ENCODE data around the gene CEP131. TPM values are rescaled to one million over a fixed set of nuclear protein-coding genes. Genes with fewer than 3 reads are reported as not detected.
"Not testable (repeated sequence)": the region's sequence is repeated elsewhere in the genome, so short reads cannot be mapped to it uniquely, and the experiment has no call there.

CEP131 gene
- total RNA-seq, 1 experiment from 2014 or later, result 16.4 TPM

DNA sequence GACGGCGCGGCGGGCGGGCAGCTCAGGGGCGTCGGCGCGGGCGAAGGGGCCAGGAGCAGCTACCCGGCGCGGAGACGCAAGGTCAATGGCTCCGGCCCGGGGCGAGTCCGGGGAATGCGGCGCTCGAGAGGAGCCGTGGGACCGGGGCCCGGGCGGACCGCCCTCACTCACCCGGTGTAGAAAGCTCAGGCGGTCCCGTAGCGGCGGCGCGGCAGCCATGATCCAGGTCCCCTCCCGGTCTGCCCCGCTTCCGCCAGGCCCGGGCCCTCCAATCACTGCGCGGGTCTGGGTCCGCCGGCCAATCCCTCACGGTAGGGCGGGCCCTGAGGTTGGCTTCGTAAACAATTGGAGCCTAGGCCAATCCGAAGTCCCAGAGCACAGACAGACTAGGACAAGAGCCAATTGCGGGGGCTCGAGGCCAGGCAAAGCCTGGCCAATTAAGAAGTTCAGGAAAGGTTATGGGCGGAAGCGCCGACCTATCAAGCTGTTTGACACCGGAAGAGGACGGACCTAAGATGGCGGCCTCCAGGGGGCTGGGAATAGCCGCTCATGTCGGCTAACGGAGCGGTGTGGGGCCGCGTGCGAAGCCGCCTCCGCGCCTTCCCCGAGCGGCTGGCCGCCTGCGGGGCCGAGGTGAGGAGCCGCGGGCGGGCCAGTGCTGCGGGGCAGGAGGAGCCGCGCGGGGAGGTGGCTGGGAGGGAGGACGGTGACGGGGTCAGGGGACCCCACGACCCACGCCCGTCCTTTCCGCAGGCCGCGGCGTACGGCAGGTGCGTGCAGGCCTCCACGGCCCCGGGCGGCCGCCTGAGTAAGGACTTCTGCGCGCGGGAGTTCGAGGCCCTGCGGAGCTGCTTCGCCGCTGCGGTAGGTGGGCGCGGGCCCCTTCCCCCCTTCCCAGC, 16.3 kb upstream of the CEP131 start, which contains the start of the genes NDUFAF8 and TEPSIN:
TSS of gene NDUFAF8 (plus strand) at position 504 of the 899 bp plus-strand sequence. CDS start at position 550, 46 bp downstream.
TSS of gene TEPSIN (minus strand) at position 241 of the 899 bp plus-strand sequence. CDS start at position 219, 22 bp downstream.
- DNase-seq (ENCODE audit: low read depth), result peak; percentile 99

DNA sequence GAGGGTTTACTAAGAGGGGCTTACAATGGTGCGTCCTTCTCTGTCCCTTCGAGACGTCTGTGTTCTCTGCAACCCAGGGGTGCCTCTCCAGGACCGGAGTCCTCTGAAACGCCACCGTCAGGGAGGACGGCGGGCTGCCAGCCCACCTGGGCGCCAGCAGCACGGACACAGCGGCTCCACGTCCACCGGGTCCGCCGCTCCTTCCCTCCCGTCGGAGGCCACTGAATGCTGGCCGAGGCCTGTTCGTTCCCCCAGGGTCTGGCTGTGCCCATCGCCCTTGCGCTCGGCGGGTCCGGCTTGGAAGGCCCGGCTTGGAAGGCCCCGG, 15.7 kb upstream of the CEP131 start:
- no peak for DNase-seq (ENCODE audit: low read depth)

DNA sequence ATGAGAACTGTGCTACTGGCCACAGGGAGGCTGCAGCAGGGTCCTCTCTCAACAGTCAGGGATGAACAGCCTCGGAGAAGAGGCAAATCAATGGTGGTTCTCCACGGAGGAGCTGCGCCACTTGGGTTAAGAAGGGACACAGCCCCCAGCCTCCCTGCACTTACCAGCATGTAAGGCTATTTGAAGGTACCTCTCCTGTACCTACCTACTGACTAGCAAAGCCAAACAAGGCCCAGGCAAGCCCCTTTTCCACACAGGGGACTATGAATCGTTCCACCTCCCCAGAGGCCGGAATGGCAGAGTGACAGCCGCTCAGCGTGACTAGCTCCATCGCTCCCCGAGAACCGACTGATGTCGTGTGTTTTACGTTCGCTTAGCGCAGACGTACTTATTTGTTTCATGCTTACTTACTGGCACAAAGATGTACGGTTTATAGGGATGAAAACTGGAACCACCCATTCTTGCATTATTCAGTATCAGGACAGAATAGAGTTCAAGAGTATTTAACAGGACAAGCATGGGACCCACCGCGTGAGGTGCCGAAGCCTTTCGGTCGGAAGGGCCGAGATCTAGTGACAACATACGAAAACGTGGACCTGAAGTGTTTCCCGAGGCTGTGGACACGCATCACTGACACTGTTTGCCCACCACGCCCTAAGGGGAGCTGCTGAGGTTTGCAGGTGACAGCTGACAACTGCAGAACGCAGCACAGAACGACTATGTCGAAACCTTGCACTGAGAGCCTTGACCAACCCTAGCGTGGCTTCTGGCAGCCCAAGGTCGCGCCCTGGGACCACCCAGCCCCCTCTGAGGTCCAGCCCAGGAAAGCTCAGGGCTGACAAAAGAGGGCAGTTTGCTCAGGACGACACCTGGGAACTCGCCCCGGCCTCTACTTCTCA, 15.1 kb upstream of the CEP131 start:
- DNase-seq (ENCODE audit: low read depth), result no peak

DNA sequence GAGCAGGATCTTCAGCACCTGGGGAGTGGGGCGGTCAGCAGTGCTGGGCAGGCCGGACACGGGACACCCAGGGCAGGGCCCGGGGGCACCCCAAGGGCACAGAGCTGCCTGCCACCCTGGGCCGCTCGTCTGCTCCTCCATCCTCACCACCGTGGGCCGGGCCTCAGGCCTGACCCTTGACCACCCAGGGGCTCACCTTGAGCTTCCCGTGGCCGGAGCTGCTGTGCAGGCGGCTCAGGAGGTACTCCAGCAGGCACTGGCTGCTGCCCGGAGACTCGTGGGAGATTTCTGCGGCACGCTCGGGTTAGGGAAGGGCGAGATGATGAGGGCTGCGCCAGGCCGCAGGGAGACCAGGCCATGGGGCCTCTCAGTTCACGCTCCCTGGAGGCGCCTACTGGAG, 14.0 kb upstream of the CEP131 start:
- no peak for DNase-seq (ENCODE audit: low read depth)

DNA sequence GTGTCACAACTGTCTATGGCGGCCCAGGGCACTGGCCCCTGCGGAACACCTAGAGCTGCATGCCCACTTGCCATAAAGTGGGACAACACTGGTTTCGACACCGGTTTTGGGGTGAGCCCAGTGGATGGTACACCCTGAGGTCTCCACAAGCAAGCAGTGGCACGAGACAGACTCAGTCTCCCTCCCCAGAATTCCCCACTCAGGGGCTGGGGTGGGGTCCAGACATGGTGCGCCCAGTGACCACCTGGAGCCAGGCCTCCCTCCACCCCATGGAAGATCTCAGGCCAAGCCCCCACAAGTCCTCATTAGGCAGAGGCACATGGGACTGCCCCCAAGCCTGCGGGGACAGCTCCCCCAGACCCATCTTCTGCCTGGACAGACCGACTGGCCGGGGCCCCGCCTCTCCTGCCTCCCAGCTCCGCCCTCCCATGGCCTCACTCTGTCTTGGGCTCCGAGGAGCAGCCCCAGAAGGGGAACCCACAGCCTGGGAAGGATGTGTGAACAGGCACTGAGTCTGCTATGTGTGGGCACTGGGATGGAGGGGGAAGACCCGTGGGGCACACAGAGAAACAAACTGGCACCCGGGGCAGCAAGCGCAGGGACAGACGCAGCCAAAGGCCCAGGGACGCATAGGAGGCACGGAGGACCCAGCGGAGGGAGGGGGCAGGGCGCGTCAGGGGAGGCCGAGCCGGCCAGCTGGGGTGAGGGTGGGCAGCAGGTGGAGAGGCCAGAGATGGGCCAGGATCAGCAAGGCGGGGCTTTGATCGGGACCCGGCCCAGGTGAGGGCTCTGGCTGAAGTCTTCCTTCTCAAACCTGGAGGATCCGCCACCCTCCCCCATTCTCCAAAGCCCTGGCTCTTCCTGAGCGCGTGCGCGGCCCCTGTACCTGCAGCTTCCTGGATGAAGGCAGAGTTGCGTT, 13.3 kb upstream of the CEP131 start:
- no peak for DNase-seq (ENCODE audit: low read depth)

DNA sequence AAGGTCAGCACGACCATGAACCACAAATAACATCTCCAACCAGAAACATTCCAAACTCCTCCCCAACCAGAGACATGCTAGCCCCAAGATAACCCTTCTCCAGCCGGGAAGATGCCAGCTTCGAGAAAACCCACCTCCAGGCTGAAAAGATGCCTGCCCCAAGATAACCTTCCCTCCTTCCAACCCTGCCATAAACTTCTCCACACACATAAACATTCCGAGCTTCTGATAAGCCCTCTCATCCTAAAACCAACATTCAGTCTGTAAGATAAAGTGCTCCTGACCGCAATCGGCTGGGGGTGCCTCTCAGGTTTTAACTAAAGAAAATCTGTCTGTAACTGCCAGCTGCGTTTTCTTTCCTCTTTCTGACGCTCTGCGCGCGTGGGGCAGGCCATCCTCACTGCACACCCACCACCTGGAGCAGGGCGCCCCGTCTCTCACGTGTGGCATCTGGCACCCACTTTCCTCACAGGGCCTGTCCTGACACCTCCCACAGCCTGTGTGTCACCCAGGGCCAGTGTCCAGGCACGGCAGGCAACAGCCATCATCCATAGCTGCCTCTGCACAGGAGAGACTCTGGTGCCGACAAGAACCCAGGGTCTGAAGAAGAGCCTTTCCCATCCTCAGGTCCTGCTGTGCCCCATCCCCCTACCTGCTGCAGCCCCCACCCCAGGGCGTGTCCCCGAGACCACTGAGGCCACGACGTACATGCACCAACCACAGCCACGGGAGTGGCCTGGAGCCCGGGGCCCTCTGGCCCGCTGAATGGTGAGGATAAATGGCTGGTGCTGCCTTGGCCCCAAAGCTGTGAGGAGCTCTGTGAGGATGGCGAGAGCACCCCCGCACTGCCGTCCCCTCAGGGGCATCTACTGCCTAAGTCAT, 12.4 kb upstream of the CEP131 start:
- DNase-seq (ENCODE audit: low read depth), result no peak

DNA sequence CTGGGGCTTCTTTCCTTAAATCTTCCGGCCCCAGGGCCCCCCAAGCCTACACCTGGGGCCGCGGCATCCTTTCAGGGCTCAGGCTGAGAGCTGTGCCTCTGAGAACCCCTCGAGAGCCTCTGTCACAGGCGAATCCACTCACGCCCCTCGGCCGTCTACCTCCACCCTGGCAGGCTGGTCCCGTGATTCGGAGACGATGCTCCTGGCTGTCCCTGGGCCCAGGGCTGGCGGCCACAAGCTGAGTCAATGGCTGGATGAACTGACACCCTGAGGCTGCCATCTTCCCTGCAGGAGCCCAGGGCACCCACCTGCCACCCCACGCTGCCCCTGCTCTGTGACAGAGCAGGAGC, 11.7 kb upstream of the CEP131 start:
- no peak for DNase-seq (ENCODE audit: low read depth)

DNA sequence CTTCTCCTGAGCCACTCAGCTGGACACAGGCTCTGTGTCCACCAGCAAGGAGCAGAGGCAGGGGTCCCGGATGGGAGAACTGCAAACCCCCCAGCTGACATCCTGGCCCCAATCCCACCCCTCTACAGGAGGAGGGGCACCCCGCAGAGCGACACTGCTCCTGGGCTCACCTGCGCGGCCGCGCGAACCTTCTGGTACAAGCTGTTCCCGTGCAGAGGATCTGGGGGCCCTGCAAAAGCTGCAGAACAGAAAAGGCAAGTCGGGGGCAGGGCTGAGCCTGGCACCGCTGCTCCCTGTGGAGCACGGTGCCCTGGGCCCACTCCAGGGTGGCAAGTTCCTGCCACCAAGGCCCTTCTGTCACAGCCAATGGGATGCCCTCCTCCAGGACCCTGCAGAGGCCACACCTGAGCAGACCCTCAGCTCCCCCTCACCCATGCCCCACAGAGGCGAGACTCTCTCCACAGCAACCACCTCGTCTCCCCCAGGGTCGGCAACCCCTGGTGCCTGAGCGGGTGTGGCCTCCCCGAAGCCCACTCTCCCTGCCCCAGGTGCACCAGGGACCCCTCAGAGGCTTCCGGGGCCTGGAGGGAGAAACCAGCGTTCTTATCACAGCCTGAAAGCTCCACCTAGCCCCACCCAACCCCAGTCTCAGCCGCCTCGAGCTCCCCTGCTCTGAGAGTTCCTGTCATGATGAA, 11.2 kb upstream of the CEP131 start:
- no peak for DNase-seq (ENCODE audit: low read depth)

DNA sequence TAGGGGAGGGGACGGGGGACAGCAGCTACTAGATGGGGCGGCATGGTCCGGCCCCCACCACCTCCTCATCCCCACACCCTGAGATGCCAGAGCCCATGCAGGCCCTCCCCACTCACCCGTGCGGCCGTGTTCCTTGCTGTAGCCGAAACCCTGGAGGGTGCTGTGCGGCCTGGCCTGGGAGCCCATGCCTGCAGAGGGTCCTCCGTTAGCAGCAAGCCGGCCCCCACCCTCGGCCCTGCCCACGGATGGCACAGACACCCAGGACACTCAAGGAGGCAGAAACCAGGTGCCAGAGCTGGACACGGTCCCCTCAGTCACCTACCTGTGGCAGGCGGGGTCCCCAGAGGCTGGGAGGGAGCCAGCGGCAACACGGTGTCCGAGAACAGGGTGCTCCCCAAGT, 10.6 kb upstream of the CEP131 start:
- no peak for DNase-seq (ENCODE audit: low read depth)

DNA sequence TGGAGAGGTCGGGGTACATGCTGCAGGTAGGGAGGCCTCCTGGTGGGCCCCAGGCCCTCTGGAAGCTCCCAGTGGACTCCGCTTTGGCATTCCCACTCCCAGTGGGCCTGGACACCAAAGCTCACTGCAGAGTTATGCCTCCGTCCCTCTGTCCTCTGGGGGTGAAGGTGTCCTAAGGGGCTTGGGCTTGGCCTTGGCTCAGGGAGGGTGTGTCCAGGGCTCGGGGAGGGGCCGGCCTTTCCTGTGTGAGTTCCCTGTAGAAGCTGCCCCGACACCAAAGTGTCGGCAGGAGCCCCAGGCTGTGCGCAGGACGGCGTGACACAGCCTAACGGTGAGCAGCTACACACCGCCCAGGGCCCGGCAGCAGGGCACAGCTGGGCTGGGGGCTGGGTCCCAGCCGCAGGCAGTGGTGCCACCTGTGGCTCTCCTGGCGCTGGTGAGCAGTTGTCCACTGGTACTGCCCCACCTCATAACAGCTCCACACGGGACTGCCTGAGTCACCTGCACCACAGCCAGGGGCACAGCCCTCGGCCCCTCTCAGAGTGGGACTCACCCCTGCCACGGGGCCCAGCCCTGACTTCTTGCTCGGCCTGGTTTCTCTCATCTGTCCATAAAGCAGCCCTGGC, 10.0 kb upstream of the CEP131 start:
- no peak for DNase-seq (ENCODE audit: low read depth)

DNA sequence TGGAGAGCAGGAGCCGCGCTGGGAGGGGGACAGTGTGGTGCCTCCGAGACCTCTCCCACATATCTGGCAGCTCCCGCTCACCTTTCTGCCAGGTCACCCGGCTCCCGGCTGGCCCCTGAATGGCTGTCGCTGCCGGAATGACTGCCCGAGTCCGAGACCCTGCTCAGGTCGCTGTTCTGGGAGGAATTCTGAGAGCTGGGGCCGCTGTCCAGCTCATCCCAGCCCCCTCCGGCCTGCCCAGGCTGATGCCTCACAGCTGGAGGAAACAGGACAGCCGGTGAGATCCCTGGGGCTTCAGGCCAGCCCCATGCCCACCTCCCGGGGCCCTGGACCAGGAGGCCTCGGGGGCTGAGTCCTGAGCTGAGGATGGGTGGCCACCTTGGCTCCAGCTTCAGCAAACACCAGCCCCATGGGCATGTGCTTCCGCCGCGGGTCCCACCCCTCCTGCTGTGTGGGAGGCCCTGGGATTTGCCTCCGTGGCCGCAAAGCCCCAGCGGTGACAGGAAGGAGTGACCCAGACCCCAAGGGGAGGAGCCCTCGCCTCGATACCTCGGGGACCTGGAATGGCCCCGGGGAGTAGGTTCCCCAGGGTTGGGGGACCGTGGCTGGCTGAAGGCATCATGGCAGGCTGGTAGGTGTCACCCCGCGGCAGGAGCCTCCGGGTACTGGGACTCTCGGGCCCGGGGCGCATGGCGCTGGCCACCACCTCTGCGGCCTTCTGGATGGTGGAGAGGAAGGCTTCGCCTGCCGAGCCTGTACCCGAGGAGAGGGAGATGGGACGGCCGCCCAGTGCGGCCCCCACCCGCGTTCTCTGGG, 9.2 kb upstream of the CEP131 start:
- no peak for DNase-seq (ENCODE audit: low read depth)

DNA sequence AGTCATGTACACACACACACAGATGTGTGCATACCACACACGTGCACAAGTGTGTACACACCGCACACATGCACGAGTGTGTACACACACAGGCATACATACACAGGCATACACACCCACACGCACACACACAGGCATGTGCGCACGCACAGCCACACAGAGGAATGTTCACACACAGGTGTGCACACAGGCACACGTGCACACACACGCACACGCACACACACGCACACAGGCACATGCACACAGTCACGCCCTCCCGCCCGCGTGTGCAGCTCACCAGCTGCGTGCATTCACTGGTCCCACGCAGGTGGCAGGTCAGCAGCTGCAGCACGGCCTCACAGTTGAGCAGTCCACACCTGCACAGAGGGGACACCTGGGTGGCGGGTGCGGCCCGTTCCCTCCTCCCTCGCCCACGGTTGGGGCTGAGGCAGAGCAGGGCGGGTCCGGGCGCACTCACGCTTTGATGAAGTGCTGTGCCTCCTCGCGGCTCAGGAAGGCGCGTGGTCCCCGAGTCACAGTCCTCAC, 8.4 kb upstream of the CEP131 start:
- no peak for DNase-seq (ENCODE audit: low read depth)

DNA sequence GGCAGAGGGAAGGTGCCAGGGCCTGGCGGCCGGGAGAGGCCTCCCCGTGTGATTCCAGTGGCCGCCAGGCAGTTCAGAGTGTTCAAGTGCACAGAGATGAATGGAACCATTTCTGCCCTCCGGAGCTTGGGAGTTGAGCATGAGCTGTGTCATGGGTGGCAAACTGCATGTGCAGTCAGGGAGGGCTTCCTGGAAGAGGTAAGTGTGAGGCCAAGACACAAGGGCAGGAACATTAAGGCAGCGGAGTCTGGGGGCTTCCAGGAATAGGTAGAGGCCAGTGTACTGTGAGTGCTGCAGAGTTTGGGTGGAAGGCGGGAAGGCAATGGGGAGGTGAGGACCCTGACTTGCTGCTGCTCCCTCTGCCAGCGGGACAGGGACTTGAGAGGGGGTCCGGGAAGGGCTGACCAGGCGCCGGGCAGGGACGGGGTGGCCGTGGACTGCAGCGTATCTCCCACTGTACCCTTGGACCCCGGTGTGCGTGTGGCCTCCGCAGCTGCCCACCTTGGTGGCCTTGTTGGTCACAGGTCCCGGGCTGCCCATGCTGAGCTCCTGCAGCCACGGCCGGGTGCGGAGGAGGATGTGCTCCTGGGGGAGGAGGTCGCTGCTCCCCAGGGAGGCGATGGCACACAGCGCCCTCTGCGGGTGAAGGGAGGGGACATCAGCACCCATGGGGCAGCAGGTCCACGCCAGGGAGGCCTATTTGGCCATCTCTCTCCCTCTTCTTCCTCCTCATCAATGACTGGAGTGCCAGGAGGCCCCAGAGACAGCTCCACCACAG, 7.5 kb upstream of the CEP131 start:
- no peak for DNase-seq (ENCODE audit: low read depth)

DNA sequence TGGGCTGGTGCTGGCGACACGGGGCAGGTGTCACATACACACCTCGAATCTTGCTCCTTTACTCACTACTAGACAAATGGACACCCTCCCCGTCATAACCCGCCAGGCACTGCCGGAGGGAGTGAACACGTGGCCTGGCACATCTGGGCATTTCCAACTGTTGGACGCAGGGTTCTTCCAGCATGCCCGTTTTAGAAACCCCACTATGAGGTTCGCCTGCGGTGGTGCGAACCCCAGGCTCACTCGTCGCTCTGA, 6.8 kb upstream of the CEP131 start:
- no peak for DNase-seq (ENCODE audit: low read depth)

DNA sequence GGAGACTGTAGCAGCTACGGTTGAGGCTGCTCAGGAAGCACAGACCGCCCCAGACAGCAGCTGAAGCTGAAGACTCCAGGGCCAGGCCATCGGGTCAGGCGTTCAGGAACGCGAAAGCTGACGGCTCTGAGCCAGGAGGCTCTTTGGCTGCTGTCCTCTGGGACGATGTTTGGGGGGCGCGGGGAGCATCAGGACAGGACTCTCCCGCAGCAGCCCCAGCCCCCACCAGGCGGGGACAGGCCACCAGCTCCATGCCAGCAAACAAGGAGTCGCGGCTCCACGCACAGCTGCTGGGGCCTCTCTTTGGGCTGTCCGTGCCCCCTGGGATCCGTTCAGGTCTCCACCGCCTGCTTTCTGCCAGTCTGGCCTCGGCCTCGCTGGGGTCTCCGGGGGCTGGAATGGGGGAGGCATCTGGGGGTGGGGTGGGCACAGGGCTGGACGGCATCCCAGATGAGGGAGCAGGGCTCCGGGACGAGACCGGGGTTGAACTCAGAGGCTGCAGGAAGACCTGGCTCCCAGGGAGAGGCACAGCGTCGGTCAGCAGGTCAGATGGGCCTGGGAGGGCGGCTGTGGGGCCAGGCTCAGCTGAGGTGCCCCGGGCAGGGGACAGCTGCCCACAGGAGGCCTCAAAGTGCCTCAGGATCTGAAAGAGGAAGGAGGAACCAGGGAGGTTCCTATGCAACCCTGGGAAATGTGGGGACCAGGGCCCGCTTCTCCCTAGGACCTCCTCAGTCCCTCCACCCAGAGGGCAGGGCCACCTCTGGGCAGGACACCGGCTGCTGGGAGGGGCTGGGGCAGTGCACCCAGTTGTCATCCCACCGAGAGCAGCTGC, 6.3 kb upstream of the CEP131 start:
- no peak for DNase-seq (ENCODE audit: low read depth)

DNA sequence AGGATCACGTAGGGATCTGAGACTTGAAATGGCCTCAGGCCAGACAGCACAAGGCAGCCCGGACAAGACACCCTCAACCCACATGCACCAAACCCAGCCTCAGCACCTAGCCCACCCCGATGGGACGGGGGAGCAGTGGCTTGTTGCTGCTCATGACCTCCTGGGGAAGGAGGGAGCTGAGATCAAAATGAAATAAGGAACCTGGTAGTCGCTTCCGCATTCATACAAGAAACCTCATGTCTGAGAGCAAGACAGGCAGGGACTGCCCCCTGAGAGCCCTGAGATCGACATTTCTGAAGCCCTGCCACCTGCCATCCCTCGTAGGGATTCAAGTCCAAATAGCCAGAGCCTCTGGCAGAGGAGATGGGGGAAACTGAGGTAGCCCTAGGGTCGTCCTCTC, 5.7 kb upstream of the CEP131 start:
- DNase-seq (ENCODE audit: low read depth), result no peak

DNA sequence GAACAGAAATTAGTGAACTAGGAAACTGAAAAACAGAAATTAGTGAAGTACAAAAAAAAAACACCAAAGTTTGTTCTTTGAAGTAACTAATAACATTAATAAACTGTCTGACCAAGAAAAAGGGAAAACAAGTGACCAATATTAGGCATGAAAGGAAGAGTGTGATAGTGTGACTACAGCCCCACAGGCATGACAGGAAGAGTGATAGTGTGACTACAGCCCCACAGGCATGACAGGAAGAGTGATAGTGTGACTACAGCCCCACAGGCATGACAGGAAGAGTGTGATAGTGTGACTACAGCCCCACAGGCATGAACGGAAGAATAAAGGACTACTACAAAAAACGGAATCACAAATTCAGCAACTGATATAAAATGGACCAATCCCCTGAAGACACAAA, 4.9 kb upstream of the CEP131 start:
- not testable (repeated sequence) for DNase-seq (ENCODE audit: low read depth)

All from LHCN-M2 (cell line).